Mononuclear cell (primary cell): Measurements from ENCODE around the gene TSBP1. TPM values are rescaled to one million over a fixed set of nuclear protein-coding genes. Genes with fewer than 3 reads are reported as not detected.

ENCODE experiments used
- H3K27me3 ChIP-seq: 2 replicates; pipeline ENCODE4 v1.6.0; 2011; ENCODE audit warnings: low read length, control low read depth; ENCODE audit not compliant: insufficient read depth
- H3K4me1 ChIP-seq: 2 replicates; pipeline ENCODE4 v1.5.1; 2011; ENCODE audit warnings: mild to moderate bottlenecking, low read length, control low read depth; ENCODE audit not compliant: insufficient read depth
- H3K4me3 ChIP-seq: 2 replicates; pipeline ENCODE4 v1.5.1; 2011; ENCODE audit warnings: mild to moderate bottlenecking, low read length, moderate library complexity
- H3K9me3 ChIP-seq: 2 replicates; pipeline ENCODE4 v1.5.1; 2011; ENCODE audit warnings: low read depth, mild to moderate bottlenecking, control low read depth, low read length
- total RNA-seq: library from RNA; depleted of rRNA; stranded (reverse); fragments of >200 nt; gene quantifications from one replicate; pipeline ENCODE4 v1.2.3, GENCODE V29; 2012

The TSBP1 gene
- total RNA-seq = not detected

- no peaks in the 10 kb centered on the region for H3K4me1 ChIP-seq
- peaks cover 8% of the 10 kb centered on the region for H3K27me3 ChIP-seq
- H3K4me3 ChIP-seq = no peak within 1 kb of the TSS
- no peaks in the 10 kb centered on the region for H3K9me3 ChIP-seq
Observed at GRCh38 chr6:32371803-32372202, at the start of gene TSBP1. TSS of gene TSBP1 (minus strand) at chr6:32371903. CDS start at chr6:32371706, 197 bp downstream.

- peaks cover 20% of the 10 kb centered on the region for H3K27me3 ChIP-seq
- H3K4me3 ChIP-seq = no peak overlapping the region
- peaks cover 6% of the 10 kb centered on the region for H3K4me1 ChIP-seq
- H3K9me3 ChIP-seq = no peaks in the 10 kb centered on the region
Observed at GRCh38 chr6:32416036-32416435, 44.3 kb upstream of the TSBP1 start.

GRCh38 chr6:32415521-32416019, 43.9 kb upstream of the TSBP1 start:
- peaks cover 20% of the 10 kb centered on the region for H3K27me3 ChIP-seq
- no peaks in the 10 kb centered on the region for H3K9me3 ChIP-seq
- no peak overlapping the region for H3K4me3 ChIP-seq
- peaks cover 6% of the 10 kb centered on the region for H3K4me1 ChIP-seq

GRCh38 chr6:32413427-32414047, 41.8 kb upstream of the TSBP1 start:
- Histone ChIP-seq H3K4me3 (no peak overlapping the region), H3K27me3 (peaks cover 23% of the 10 kb centered on the region), H3K4me1 (peaks cover 6% of the 10 kb centered on the region), H3K9me3 (no peaks in the 10 kb centered on the region)

- Histone ChIP-seq H3K4me3 (no peak overlapping the region), H3K27me3 (peaks cover 27% of the 10 kb centered on the region), H3K9me3 (no peaks in the 10 kb centered on the region)
Observed at GRCh38 chr6:32411566-32412327, 40.0 kb upstream of the TSBP1 start.

GRCh38 chr6:32410906-32411305, 39.2 kb upstream of the TSBP1 start:
- Histone ChIP-seq H3K4me1 (peaks cover 4% of the 10 kb centered on the region), H3K4me3 (no peak overlapping the region), H3K9me3 (no peaks in the 10 kb centered on the region), H3K27me3 (peaks cover 21% of the 10 kb centered on the region)

More at GRCh38 chr6:32411566-32412327, 40.0 kb upstream of the TSBP1 start:
- H3K4me1 ChIP-seq = peaks cover 6% of the 10 kb centered on the region

- Histone ChIP-seq H3K9me3 (no peaks in the 10 kb centered on the region), H3K4me1 (no peaks in the 10 kb centered on the region), H3K4me3 (no peak within 1 kb of the TSS), H3K27me3 (peaks cover 13% of the 10 kb centered on the region)
Observed at GRCh38 chr6:32406857-32407256, 35.2 kb upstream of the TSBP1 start, which contains the start of gene BTNL2. TSS of gene BTNL2 (minus strand) at chr6:32407181. CDS start at chr6:32407123, 58 bp downstream.

- no peaks in the 10 kb centered on the region for H3K9me3 ChIP-seq
- H3K4me3 ChIP-seq = no peak overlapping the region
- H3K4me1 ChIP-seq = no peaks in the 10 kb centered on the region
- H3K27me3 ChIP-seq = peaks cover 13% of the 10 kb centered on the region
Observed at GRCh38 chr6:32406197-32406596, 34.5 kb upstream of the TSBP1 start.

GRCh38 chr6:32405656-32406055, 34.0 kb upstream of the TSBP1 start:
- Histone ChIP-seq H3K4me3 (no peak overlapping the region), H3K4me1 (no peaks in the 10 kb centered on the region), H3K9me3 (no peaks in the 10 kb centered on the region), H3K27me3 (peaks cover 13% of the 10 kb centered on the region)

GRCh38 chr6:32402812-32403211, 31.1 kb upstream of the TSBP1 start:
- peaks cover 10% of the 10 kb centered on the region for H3K27me3 ChIP-seq
- H3K9me3 ChIP-seq = no peaks in the 10 kb centered on the region
- H3K4me1 ChIP-seq = no peaks in the 10 kb centered on the region
- H3K4me3 ChIP-seq = no peak overlapping the region

- no peaks in the 10 kb centered on the region for H3K4me1 ChIP-seq
- H3K4me3 ChIP-seq = no peak overlapping the region
- H3K27me3 ChIP-seq = peaks cover 6% of the 10 kb centered on the region
- no peaks in the 10 kb centered on the region for H3K9me3 ChIP-seq
Observed at GRCh38 chr6:32401284-32401963, 29.7 kb upstream of the TSBP1 start.

GRCh38 chr6:32397252-32397920, 25.7 kb upstream of the TSBP1 start:
- Histone ChIP-seq H3K4me1 (no peaks in the 10 kb centered on the region), H3K4me3 (no peak overlapping the region), H3K27me3 (no peaks in the 10 kb centered on the region), H3K9me3 (no peaks in the 10 kb centered on the region)

GRCh38 chr6:32396028-32396427, 24.3 kb upstream of the TSBP1 start:
- Histone ChIP-seq H3K9me3 (no peaks in the 10 kb centered on the region), H3K27me3 (no peaks in the 10 kb centered on the region), H3K4me1 (no peaks in the 10 kb centered on the region), H3K4me3 (no peak overlapping the region)

- Histone ChIP-seq H3K4me1 (no peaks in the 10 kb centered on the region), H3K9me3 (no peaks in the 10 kb centered on the region), H3K27me3 (peaks cover 4% of the 10 kb centered on the region), H3K4me3 (no peak overlapping the region)
Observed at GRCh38 chr6:32393665-32394420, 22.1 kb upstream of the TSBP1 start.
